ENCODE measurements around the gene GIMAP5. TPM values are rescaled to one million over a fixed set of nuclear protein-coding genes. Genes with fewer than 3 reads are reported as not detected.

The GIMAP5 gene
- total RNA-seq = 4.2 and 8.1 TPM in 2 replicates

DNA sequence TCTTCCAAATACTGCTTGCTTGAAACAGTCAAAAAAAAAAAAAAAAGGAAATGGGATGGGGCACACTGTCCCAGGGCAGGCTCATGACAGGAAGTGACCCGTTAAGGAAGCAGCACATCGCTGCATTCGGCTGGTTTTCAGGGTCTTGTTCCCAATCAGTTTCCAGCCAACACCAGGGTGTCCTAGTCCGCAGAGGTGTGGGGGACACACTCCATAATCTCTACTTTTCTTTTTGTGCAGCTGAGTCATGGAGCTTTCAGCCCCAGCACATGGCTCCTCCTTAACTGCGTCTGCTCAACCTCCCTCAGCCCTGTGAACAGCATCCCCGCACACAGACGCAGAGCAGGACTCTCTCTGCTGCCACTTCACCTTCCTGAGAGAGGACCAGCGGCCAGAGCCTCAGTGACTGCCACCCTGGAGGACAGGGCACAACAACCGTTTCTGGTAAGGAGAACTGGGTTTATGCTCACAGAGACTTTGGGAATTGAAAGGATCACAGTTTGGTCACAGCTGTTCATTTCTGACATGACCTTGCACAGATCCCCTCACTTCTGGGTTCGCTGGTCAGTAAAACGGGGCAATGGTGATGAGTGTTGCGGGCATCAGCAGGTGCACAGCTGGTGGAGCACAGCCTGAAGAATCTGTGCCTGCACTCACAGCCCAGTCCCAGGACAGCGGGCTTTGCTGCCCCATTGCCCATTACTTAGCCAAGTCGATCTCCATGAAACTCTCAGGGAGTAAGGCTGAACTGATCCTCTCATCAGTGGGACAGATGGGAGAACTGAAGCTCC, at the start of gene GIMAP5:
Gene GIMAP5, plus strand, starts transcription at position 154 of the 791 bp plus-strand sequence. CDS start 3,467 bp downstream, outside the sequence.

DNA sequence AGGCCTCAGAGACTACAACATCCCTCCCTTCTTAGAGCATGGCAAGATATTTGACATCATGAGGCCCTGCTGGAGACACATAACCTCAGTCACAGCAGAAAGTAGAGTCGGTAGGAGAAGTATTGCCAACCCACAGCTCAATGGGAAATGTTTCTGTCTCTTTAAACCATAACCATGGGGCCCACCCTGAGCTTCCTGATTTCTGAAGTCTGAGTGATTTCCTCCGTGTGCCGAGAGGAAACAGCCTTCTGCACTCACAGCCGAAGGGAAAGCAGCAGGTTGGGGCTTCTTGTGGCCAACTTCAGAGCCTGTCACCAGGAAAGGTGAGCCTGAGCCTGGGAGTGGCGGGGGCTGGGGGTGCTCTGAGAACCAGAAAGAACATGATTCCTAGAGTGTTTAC, 20.9 kb upstream of the GIMAP5 start, which contains the start of gene GIMAP1:
Gene GIMAP1, plus strand, starts transcription at position 246 of the 400 bp plus-strand sequence. CDS start 2,435 bp downstream, outside the sequence.

Other genes with a start within 250 kb of the GIMAP5 start
- gene GIMAP7, start 222.5 kb upstream of the GIMAP5 start, total RNA-seq = 46.1 and 57.9 TPM in 2 replicates
- gene GIMAP4, start 170.0 kb upstream of the GIMAP5 start, total RNA-seq = 332 and 504 TPM in 2 replicates
- gene GIMAP6, start 105.0 kb upstream of the GIMAP5 start, total RNA-seq = 115 and 116 TPM in 2 replicates
- 44.5 and 93.8 TPM in 2 replicates for gene GIMAP2, start 51.7 kb upstream of the GIMAP5 start, total RNA-seq
- gene GIMAP1, start 20.8 kb upstream of the GIMAP5 start, total RNA-seq = 14.9 and 20.5 TPM in 2 replicates
- gene TMEM176B, start 62.9 kb downstream of the GIMAP5 start, total RNA-seq = not detected in 2 replicates
- gene TMEM176A, start 63.4 kb downstream of the GIMAP5 start, total RNA-seq = not detected in 2 replicates
- not detected in 2 replicates for gene AOC1, start 115.1 kb downstream of the GIMAP5 start, total RNA-seq
- gene KCNH2, start 240.9 kb downstream of the GIMAP5 start, total RNA-seq = under 0.01 and 0.15 TPM in 2 replicates

All from epithelial cell of umbilical artery (primary cell).